Measurements from ENCODE around the gene SREBF2. TPM values are rescaled to one million over a fixed set of nuclear protein-coding genes. Genes with fewer than 3 reads are reported as not detected.
A peak's percentile ranks its signal among the peaks of the same experiment; 100 is the strongest.

The SREBF2 gene
- total and polyA plus RNA-seq, 9 of the 15 experiments (the other 6 are each of a cell fraction or from before 2014, with no cell fraction given): 1.1 to 84.2 (median 26.9) TPM

GRCh38 chr22:41845380-41846267, 12.7 kb downstream of the SREBF2 start (continued):
- TF ChIP-seq, protein P1, sequence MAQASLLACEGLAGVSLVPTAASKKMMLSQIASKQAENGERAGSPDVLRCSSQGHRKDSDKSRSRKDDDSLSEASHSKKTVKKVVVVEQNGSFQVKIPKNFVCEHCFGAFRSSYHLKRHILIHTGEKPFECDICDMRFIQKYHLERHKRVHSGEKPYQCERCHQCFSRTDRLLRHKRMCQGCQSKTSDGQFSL (CRISPR knock-in tag; IDR thresholded peaks at IDR 0.05): no peak
- TF ChIP-seq, protein P1 (tag; IDR thresholded peaks at IDR 0.05): no peak
- TF ChIP-seq SMC3 (conservative IDR thresholded peaks at IDR 0.05; ENCODE audit: insufficient read depth, low read depth, low read length) (no peak), ELF4 (CRISPR knock-in tag; IDR thresholded peaks at IDR 0.05) (peak; percentile 70), ZNF584 (CRISPR knock-in tag; IDR thresholded peaks at IDR 0.05; ENCODE audit: low read depth) (0 out of 2 replicates have a peak, but pooled peaks have one; percentile 42), CBX5 (IDR thresholded peaks at IDR 0.05; ENCODE audit: borderline replicate concordance, low read depth) (no peak), ZC3H8 (IDR thresholded peaks at IDR 0.05) (no peak), RBM15 (IDR thresholded peaks at IDR 0.05; ENCODE audit: insufficient read depth, low read length) (no peak), BHLHE40 (IDR thresholded peaks at IDR 0.05; ENCODE audit: low read length) (peak; percentile 98), PHB2 (IDR thresholded peaks at IDR 0.05; ENCODE audit: low read depth) (peak; percentile 86), ZNF79 (CRISPR knock-in tag; IDR thresholded peaks at IDR 0.05; ENCODE audit: low read depth) (no peak), CC2D1A (IDR thresholded peaks at IDR 0.05) (peak; percentile 90), KLF1 (tag; IDR thresholded peaks at IDR 0.05) (peak; percentile 24; the same call in 1 of the 2 replicates), E4F1 (CRISPR knock-in tag; IDR thresholded peaks at IDR 0.05; ENCODE audit: borderline replicate concordance) (no peak)
- TF ChIP-seq, protein P2, sequence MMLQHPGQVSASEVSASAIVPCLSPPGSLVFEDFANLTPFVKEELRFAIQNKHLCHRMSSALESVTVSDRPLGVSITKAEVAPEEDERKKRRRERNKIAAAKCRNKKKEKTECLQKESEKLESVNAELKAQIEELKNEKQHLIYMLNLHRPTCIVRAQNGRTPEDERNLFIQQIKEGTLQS (IDR thresholded peaks at IDR 0.05): peak; percentile 9; the same call in 1 of the 2 replicates
- TF ChIP-seq, protein P2 (CRISPR knock-in tag; conservative IDR thresholded peaks at IDR 0.05): no peak
- TF ChIP-seq, protein P3, sequence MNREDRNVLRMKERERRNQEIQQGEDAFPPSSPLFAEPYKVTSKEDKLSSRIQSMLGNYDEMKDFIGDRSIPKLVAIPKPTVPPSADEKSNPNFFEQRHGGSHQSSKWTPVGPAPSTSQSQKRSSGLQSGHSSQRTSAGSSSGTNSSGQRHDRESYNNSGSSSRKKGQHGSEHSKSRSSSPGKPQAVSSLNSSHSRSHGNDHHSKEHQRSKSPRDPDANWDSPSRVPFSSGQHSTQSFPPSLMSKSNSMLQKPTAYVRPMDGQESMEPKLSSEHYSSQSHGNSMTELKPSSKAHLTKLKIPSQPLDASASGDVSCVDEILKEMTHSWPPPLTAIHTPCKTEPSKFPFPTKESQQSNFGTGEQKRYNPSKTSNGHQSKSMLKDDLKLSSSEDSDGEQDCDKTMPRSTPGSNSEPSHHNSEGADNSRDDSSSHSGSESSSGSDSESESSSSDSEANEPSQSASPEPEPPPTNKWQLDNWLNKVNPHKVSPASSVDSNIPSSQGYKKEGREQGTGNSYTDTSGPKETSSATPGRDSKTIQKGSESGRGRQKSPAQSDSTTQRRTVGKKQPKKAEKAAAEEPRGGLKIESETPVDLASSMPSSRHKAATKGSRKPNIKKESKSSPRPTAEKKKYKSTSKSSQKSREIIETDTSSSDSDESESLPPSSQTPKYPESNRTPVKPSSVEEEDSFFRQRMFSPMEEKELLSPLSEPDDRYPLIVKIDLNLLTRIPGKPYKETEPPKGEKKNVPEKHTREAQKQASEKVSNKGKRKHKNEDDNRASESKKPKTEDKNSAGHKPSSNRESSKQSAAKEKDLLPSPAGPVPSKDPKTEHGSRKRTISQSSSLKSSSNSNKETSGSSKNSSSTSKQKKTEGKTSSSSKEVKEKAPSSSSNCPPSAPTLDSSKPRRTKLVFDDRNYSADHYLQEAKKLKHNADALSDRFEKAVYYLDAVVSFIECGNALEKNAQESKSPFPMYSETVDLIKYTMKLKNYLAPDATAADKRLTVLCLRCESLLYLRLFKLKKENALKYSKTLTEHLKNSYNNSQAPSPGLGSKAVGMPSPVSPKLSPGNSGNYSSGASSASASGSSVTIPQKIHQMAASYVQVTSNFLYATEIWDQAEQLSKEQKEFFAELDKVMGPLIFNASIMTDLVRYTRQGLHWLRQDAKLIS (CRISPR knock-in tag; IDR thresholded peaks at IDR 0.05): no peak
- TF ChIP-seq, protein P4, sequence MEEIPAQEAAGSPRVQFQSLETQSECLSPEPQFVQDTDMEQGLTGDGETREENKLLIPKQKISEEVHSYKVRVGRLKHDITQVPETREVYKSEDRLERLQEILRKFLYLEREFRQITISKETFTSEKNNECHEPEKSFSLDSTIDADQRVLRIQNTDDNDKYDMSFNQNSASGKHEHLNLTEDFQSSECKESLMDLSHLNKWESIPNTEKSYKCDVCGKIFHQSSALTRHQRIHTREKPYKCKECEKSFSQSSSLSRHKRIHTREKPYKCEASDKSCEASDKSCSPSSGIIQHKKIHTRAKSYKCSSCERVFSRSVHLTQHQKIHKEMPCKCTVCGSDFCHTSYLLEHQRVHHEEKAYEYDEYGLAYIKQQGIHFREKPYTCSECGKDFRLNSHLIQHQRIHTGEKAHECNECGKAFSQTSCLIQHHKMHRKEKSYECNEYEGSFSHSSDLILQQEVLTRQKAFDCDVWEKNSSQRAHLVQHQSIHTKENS (CRISPR knock-in tag; IDR thresholded peaks at IDR 0.05): no peak
